H1 (cell line): ENCODE results near the gene LCE3D. TPM values are rescaled to one million over a fixed set of nuclear protein-coding genes. Genes with fewer than 3 reads are reported as not detected.

ENCODE experiments used
- CTCF ChIA-PET: fragments of 300-600 bp; sonication (Branson Sonifier 250); formaldehyde crosslinking; loops from one replicate; lab custom pipeline; 2021; ENCODE audit not compliant: partially characterized antibody; lab: Charles Lee
- POLR2A ChIA-PET: fragments of 300-600 bp; sonication (Branson Sonifier 250); formaldehyde crosslinking; loops from one replicate; lab custom pipeline; 2021; ENCODE audit warnings: inconsistent platforms; ENCODE audit not compliant: partially characterized antibody; lab: Charles Lee
- DNase-seq, 2 experiments: peaks; one replicate each; pipeline versions ENCODE4 v3.0.0 to v3.0.0-alpha.2; 2010 to 2022; ENCODE audit warnings: low spot score in 2 of 2, low read depth in 1 of 2, mixed read lengths in 1 of 2
- FAIRE-seq: peaks from 2 replicates; lab custom pipeline; 2011; peaks lifted over from hg19 to GRCh38; lab: Jason Lieb, UNC
- H2AFZ ChIP-seq: 2 replicates; pipeline ENCODE4 v1.8.1; 2012; ENCODE audit warnings: low read length, inconsistent platforms
- H2AK5ac ChIP-seq: 2 replicates; pipeline ENCODE4 v1.6.1; 2013; ENCODE audit warnings: low read depth, low read length
- H2BK120ac ChIP-seq: replicated peaks from 2 replicates; pipeline ENCODE3; 2013; ENCODE audit warnings: low read depth, low read length, inconsistent platforms
- H2BK12ac ChIP-seq: 2 replicates; pipeline ENCODE4 v1.6.1; 2013; ENCODE audit warnings: low read depth, low read length
- H2BK15ac ChIP-seq: 2 replicates; pipeline ENCODE4 v1.6.1; 2013; ENCODE audit warnings: low read length
- H2BK20ac ChIP-seq: 2 replicates; pipeline ENCODE4 v1.6.1; 2013; ENCODE audit warnings: low read length
- H2BK5ac ChIP-seq: 2 replicates; pipeline ENCODE4 v1.6.1; 2013; ENCODE audit warnings: low read depth, low read length
- H3K14ac ChIP-seq: 2 replicates; pipeline ENCODE4 v1.6.1; 2013; ENCODE audit warnings: inconsistent platforms; ENCODE audit not compliant: insufficient read length
- H3K18ac ChIP-seq: 2 replicates; pipeline ENCODE4 v1.6.1; 2013; ENCODE audit warnings: low read length; ENCODE audit errors: extremely low read depth
- H3K23ac ChIP-seq: 2 replicates; pipeline ENCODE4 v1.6.1; 2013; ENCODE audit warnings: inconsistent platforms; ENCODE audit not compliant: insufficient read length
- H3K23me2 ChIP-seq: 2 replicates; pipeline ENCODE4 v1.6.1; 2013; ENCODE audit warnings: low read depth, low read length
- H3K27ac ChIP-seq: 2 replicates; pipeline ENCODE4 v1.6.1; 2011; ENCODE audit warnings: low read depth, low read length, inconsistent platforms
- H3K27me3 ChIP-seq, 4 experiments: replicated peaks in 1 of 4; 1 replicate in 1 of 4; 2 replicates in 3 of 4; pipeline versions ENCODE4 v1.6.1 to v1.8.1; 2011 to 2013; ENCODE audit warnings: low read length in 3 of 4, mild to moderate bottlenecking in 3 of 4, inconsistent platforms in 2 of 4, mixed read lengths in 2 of 4, moderate library complexity in 1 of 4; ENCODE audit not compliant: control insufficient read depth in 3 of 4, insufficient read depth in 3 of 4; ENCODE audit errors: extremely low read depth in 1 of 4
- H3K36me3 ChIP-seq, 4 experiments: 2 replicates each; pipeline versions ENCODE4 v1.6.1 to v1.8.1; 2011 to 2013; ENCODE audit warnings: mild to moderate bottlenecking in 4 of 4, low read length in 3 of 4, moderate library complexity in 2 of 4, control low read depth in 1 of 4, inconsistent platforms in 1 of 4; ENCODE audit not compliant: insufficient read depth in 4 of 4, control insufficient read depth in 2 of 4
- H3K4ac ChIP-seq: replicated peaks from 2 replicates; pipeline ENCODE3; 2013; ENCODE audit warnings: low read length, low read depth, mixed read lengths, inconsistent platforms; ENCODE audit not compliant: insufficient read length
- H3K4me1 ChIP-seq, 4 experiments: replicated peaks in 1 of 4; 1 replicate in 1 of 4; 2 replicates in 3 of 4; pipeline versions ENCODE4 v1.6.1 to v1.8.1; 2011 to 2013; ENCODE audit warnings: low read length in 3 of 4, inconsistent platforms in 2 of 4, mixed read lengths in 1 of 4; ENCODE audit not compliant: insufficient read depth in 4 of 4, control insufficient read depth in 3 of 4
- H3K4me2 ChIP-seq, 2 experiments: 2 replicates each; pipeline versions ENCODE4 v1.6.1 to v1.8.1; 2011 to 2013; ENCODE audit warnings: low read depth in 2 of 2, low read length in 2 of 2, control low read depth in 1 of 2, inconsistent platforms in 1 of 2, mild to moderate bottlenecking in 1 of 2; ENCODE audit not compliant: insufficient read depth in 1 of 2
- H3K4me3 ChIP-seq, 4 experiments: fragments of 200-600, 300-600 bp in 1 of 4; sonication (generic), shearing (Covaris generic), sonication (Bioruptor Twin) in 1 of 4; 2 replicates each; pipeline versions ENCODE4 v1.5.1 to v1.8.1; 2011 to 2016; ENCODE audit warnings: low read length in 4 of 4, low read depth in 3 of 4, control low read depth in 2 of 4, inconsistent platforms in 2 of 4, mild to moderate bottlenecking in 2 of 4, mixed read lengths in 1 of 4, moderate library complexity in 1 of 4; ENCODE audit not compliant: insufficient read depth in 2 of 4; ENCODE audit errors: extremely low read depth in 1 of 4
- H3K56ac ChIP-seq: replicated peaks from 2 replicates; pipeline ENCODE3; 2013; ENCODE audit warnings: low read depth, mild to moderate bottlenecking, mixed read lengths, low read length, inconsistent platforms; ENCODE audit not compliant: insufficient read length
- H3K79me1 ChIP-seq: 2 replicates; pipeline ENCODE4 v1.6.1; 2013; ENCODE audit warnings: low read depth, low read length, control low read depth
- H3K79me2 ChIP-seq, 2 experiments: 2 replicates each; pipeline versions ENCODE4 v1.6.1 to v1.8.1; 2012 to 2013; ENCODE audit warnings: low read length in 2 of 2, mild to moderate bottlenecking in 2 of 2, inconsistent platforms in 1 of 2; ENCODE audit not compliant: insufficient read depth in 2 of 2, control insufficient read depth in 1 of 2
- H3K9ac ChIP-seq, 4 experiments: replicated peaks in 1 of 4; 1 replicate in 1 of 4; 2 replicates in 3 of 4; pipeline versions ENCODE4 v1.6.1 to v1.8.1; 2011 to 2013; ENCODE audit warnings: low read depth in 3 of 4, low read length in 3 of 4, control low read depth in 2 of 4, mild to moderate bottlenecking in 2 of 4, moderate library complexity in 2 of 4, inconsistent platforms in 1 of 4; ENCODE audit errors: extremely low read depth in 1 of 4
- H3K9me3 ChIP-seq, 2 experiments: 2 replicates each; pipeline versions ENCODE4 v1.6.1 to v1.8.1; 2012 to 2013; ENCODE audit warnings: mild to moderate bottlenecking in 2 of 2, moderate library complexity in 2 of 2, control low read depth in 1 of 2, inconsistent platforms in 1 of 2, low read depth in 1 of 2, low read length in 1 of 2, mixed read lengths in 1 of 2; ENCODE audit not compliant: insufficient read depth in 2 of 2
- H4K20me1 ChIP-seq, 2 experiments: replicated peaks in 1 of 2; 2 replicates each; pipeline versions ENCODE3 to v1.8.1; 2011 to 2013; ENCODE audit warnings: inconsistent platforms in 2 of 2, low read length in 2 of 2, mild to moderate bottlenecking in 1 of 2; ENCODE audit not compliant: insufficient read depth in 2 of 2, control insufficient read depth in 1 of 2
- H4K5ac ChIP-seq: 2 replicates; pipeline ENCODE4 v1.6.1; 2013; ENCODE audit warnings: low read length, low read depth, mixed read lengths, inconsistent platforms; ENCODE audit not compliant: insufficient read length
- H4K8ac ChIP-seq: 2 replicates; pipeline ENCODE4 v1.8.0; 2013; ENCODE audit warnings: mild to moderate bottlenecking, moderate library complexity, low read length, inconsistent platforms; ENCODE audit not compliant: insufficient read depth; ENCODE audit errors: extremely low read depth
- H4K91ac ChIP-seq: replicated peaks from 2 replicates; pipeline ENCODE3; 2013; ENCODE audit warnings: low read length, mixed read lengths, inconsistent platforms; ENCODE audit not compliant: insufficient read length
- ATF2 ChIP-seq: IDR thresholded peaks from 2 replicates; pipeline ENCODE4 v1.6.1; 2012; ENCODE audit warnings: low read length, inconsistent platforms
- HDAC6 ChIP-seq: IDR thresholded peaks from one replicate; pipeline ENCODE4 v1.7.1; 2012; ENCODE audit warnings: low read depth, mild to moderate bottlenecking, inconsistent platforms, low read length, moderate library complexity
- KDM4A ChIP-seq: IDR thresholded peaks from one replicate; pipeline ENCODE4 v1.7.1; 2012; ENCODE audit warnings: low read depth, mild to moderate bottlenecking, moderate library complexity, low read length, inconsistent platforms; ENCODE audit not compliant: severe bottlenecking
- NANOG ChIP-seq: IDR thresholded peaks from 2 replicates; pipeline ENCODE4 v1.6.1; 2011; ENCODE audit warnings: low read length, low read depth, mild to moderate bottlenecking, inconsistent platforms; ENCODE audit not compliant: insufficient read depth, poor library complexity, severe bottlenecking
- NRF1 ChIP-seq: IDR thresholded peaks from 2 replicates; pipeline ENCODE4 v1.6.1; 2011; ENCODE audit warnings: mild to moderate bottlenecking, low read depth, low read length, improper control_type of control experiment
- RAD21 ChIP-seq, 2 experiments: IDR thresholded peaks in 1 of 2; conservative IDR thresholded peaks in 1 of 2; 2 replicates each; pipeline ENCODE4 v1.6.1; 2011; ENCODE audit warnings: low read depth in 2 of 2, low read length in 2 of 2, improper control_type of control experiment in 1 of 2, inconsistent platforms in 1 of 2, mild to moderate bottlenecking in 1 of 2, moderate library complexity in 1 of 2
- SIN3A ChIP-seq, 2 experiments: IDR thresholded peaks in 1 of 2; conservative IDR thresholded peaks in 1 of 2; 2 replicates each; pipeline ENCODE4 v1.6.1; 2011 to 2012; ENCODE audit warnings: low read length in 2 of 2, improper control_type of control experiment in 1 of 2, low read depth in 1 of 2, mild to moderate bottlenecking in 1 of 2
- TAF1 ChIP-seq: IDR thresholded peaks from 2 replicates; pipeline ENCODE4 v1.6.1; 2011; ENCODE audit warnings: mild to moderate bottlenecking, low read depth, low read length
- TBP ChIP-seq: IDR thresholded peaks from 2 replicates; pipeline ENCODE4 v1.6.1; 2011; ENCODE audit warnings: low read depth, low read length, improper control_type of control experiment
- TCF12 ChIP-seq: IDR thresholded peaks from 2 replicates; pipeline ENCODE4 v1.6.1; 2011; ENCODE audit warnings: low read depth, mild to moderate bottlenecking, low read length
- WGBS, 2 experiments: shearing (Covaris generic) in 1 of 2; methylation state at CpG; one replicate each; pipeline versions ENCODE4 v1.1.6 to v1.1.7; 2013 to 2015; ENCODE audit warnings: low lambda C conversion rate in 2 of 2, mixed read lengths in 2 of 2, inconsistent platforms in 1 of 2, low coverage in 1 of 2, missing lambda C conversion rate in 1 of 2; ENCODE audit not compliant: insufficient replicate concordance in 2 of 2, insufficient coverage in 1 of 2, insufficient read length in 1 of 2; ENCODE audit errors: extremely low coverage in 1 of 2, missing lambda C conversion rate in 1 of 2; 5-methylcytosine and 5-hydroxymethylcytosine counted together
- polyA plus RNA-seq, 7 experiments: library from polyadenylated mRNA; depleted of rRNA in 3 of 7; stranded (reverse) in 5 of 7; unstranded in 2 of 7; fragments of >200 nt in 5 of 7; fragments of 200-250 nt in 2 of 7; gene quantifications; 1 replicate in 5 of 7; 2 replicates in 1 of 7; 4 replicates in 1 of 7; pipeline versions ENCODE4 v1.2.1 to v1.2.3, GENCODE V29; 2011 to 2013; ENCODE audit warnings: missing spikeins in 2 of 7, mixed read lengths in 2 of 7
- total RNA-seq: library from RNA; stranded (reverse); fragmentation: NEBNext Ultra II Directional; extraction: Animal tissue kit (Norgen Biotek cat#: 25700); gene quantifications from 2 replicates; pipeline ENCODE4 v1.2.1, GENCODE V29; 2021
- TF ChIP-seq, protein P1 (sequence below): IDR thresholded peaks from 2 replicates; pipeline ENCODE4 v1.6.1; 2011; ENCODE audit warnings: low read length, improper control_type of control experiment

Gene LCE3D
- total and polyA plus RNA-seq, 2 of the 8 experiments (the other 6 are each of a cell fraction or from before 2014, with no cell fraction given): not detected

- WGBS, 2 experiments: no CpG with 5 or more reads among the region's 1 CpG
- TF ChIP-seq NANOG (no peak), ATF2 (no peak), HDAC6 (no peak), TCF12 (no peak), KDM4A (no peak), RAD21 (IDR thresholded peaks at IDR 0.05 in 1 of 2, conservative IDR thresholded peaks at IDR 0.05 in 1 of 2; ENCODE audit: low read depth in 2 of 2, low read length in 2 of 2) (no peak), TAF1 (no peak), SIN3A (conservative IDR thresholded peaks at IDR 0.05 in 1 of 2, IDR thresholded peaks at IDR 0.05 in 1 of 2; ENCODE audit: low read depth in 1 of 2, low read length in 2 of 2) (no peak), NRF1 (no peak), TBP (no peak)
- TF ChIP-seq, protein P1, sequence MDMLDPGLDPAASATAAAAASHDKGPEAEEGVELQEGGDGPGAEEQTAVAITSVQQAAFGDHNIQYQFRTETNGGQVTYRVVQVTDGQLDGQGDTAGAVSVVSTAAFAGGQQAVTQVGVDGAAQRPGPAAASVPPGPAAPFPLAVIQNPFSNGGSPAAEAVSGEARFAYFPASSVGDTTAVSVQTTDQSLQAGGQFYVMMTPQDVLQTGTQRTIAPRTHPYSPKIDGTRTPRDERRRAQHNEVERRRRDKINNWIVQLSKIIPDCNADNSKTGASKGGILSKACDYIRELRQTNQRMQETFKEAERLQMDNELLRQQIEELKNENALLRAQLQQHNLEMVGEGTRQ: no peak
Measured at GRCh38 chr1:152613511-152613910, 33.2 kb upstream of the LCE3D start, which contains the start of gene LCE3B. LCE3B (plus strand) TSS chr1:152613811; CDS start chr1:152613811, 0 bp downstream.

More at GRCh38 chr1:152613511-152613910, 33.2 kb upstream of the LCE3D start, which contains the start of gene LCE3B:
- H3K4me1 ChIP-seq: no peaks in the 10 kb centered on the region
- H3K23ac ChIP-seq: no peak within 1 kb of the TSS
- no peak within 1 kb of the TSS for H3K14ac ChIP-seq
- H4K8ac ChIP-seq: no peak within 1 kb of the TSS
- H3K4ac ChIP-seq: no peak within 1 kb of the TSS
- H2BK120ac ChIP-seq: no peak within 1 kb of the TSS
- H3K9me3 ChIP-seq: peaks cover 7 to 12% of the 10 kb centered on the region in 2 experiments; a peak in 2 of 4 replicates
- no peak for DNase-seq
- ChIA-PET CTCF (no interaction called here), POLR2A (no interaction called here)
- no peaks in the 10 kb centered on the region for H3K79me2 ChIP-seq
- no peaks in the 10 kb centered on the region for H3K23me2 ChIP-seq
- no peaks in the 10 kb centered on the region for H3K36me3 ChIP-seq
- H2BK5ac ChIP-seq: no peak within 1 kb of the TSS
- H2AFZ ChIP-seq: no peak within 1 kb of the TSS
- H3K18ac ChIP-seq: no peak within 1 kb of the TSS
- H3K4me3 ChIP-seq: no peak within 1 kb of the TSS
- no peaks in the 10 kb centered on the region for H3K27me3 ChIP-seq
- no peak within 1 kb of the TSS for H2BK20ac ChIP-seq
- no peak within 1 kb of the TSS for H3K27ac ChIP-seq
- no peak within 1 kb of the TSS for H4K91ac ChIP-seq
- FAIRE-seq: no peak
- H2AK5ac ChIP-seq: no peak within 1 kb of the TSS
- no peak within 1 kb of the TSS for H3K4me2 ChIP-seq
- H4K20me1 ChIP-seq: no peaks in the 10 kb centered on the region
- H3K56ac ChIP-seq: no peak within 1 kb of the TSS
- no peaks in the 10 kb centered on the region for H3K79me1 ChIP-seq
- no peak within 1 kb of the TSS for H2BK12ac ChIP-seq
- no peak within 1 kb of the TSS for H2BK15ac ChIP-seq
- no peak within 1 kb of the TSS for H4K5ac ChIP-seq
- no peak within 1 kb of the TSS for H3K9ac ChIP-seq
